Endodermal cell (in vitro differentiated cells): Measurements from ENCODE around the gene C3orf18. TPM values are rescaled to one million over a fixed set of nuclear protein-coding genes. Genes with fewer than 3 reads are reported as not detected.

ENCODE experiments used
- DNase-seq: peaks from one replicate; pipeline ENCODE4 v3.0.0-alpha.2; 2017
- H3K27ac ChIP-seq: 2 replicates; pipeline ENCODE4 v1.5.1; 2013; ENCODE audit warnings: mild to moderate bottlenecking, low read depth, low read length, moderate library complexity
- H3K27me3 ChIP-seq: 2 replicates; pipeline ENCODE4 v1.6.1; 2013; ENCODE audit warnings: mild to moderate bottlenecking, low read length, moderate library complexity; ENCODE audit not compliant: insufficient read depth, control insufficient read depth, poor library complexity, severe bottlenecking
- H3K36me3 ChIP-seq: 2 replicates; pipeline ENCODE4 v1.7.0; 2013; ENCODE audit warnings: mild to moderate bottlenecking, low read length, moderate library complexity; ENCODE audit not compliant: control insufficient read depth, insufficient read depth
- H3K4me1 ChIP-seq: one replicate; pipeline ENCODE4 v1.7.0; 2013; ENCODE audit warnings: low read length; ENCODE audit not compliant: control insufficient read depth, insufficient read depth
- H3K4me3 ChIP-seq: 2 replicates; pipeline ENCODE4 v1.5.1; 2013; ENCODE audit warnings: mild to moderate bottlenecking, low read length, moderate library complexity
- H3K9ac ChIP-seq: 2 replicates; pipeline ENCODE4 v1.6.1; 2013; ENCODE audit warnings: mild to moderate bottlenecking, low read length, moderate library complexity; ENCODE audit not compliant: poor library complexity, severe bottlenecking; ENCODE audit errors: extremely low read depth
- H3K9me3 ChIP-seq: 2 replicates; pipeline ENCODE4 v1.6.1; 2013; ENCODE audit warnings: mild to moderate bottlenecking, low read length, moderate library complexity; ENCODE audit not compliant: control insufficient read depth
- H3K27ac Mint-ChIP-seq: 2 replicates; pipeline ENCODE4 v1.8.0; 2020; ENCODE audit warnings: mixed read lengths
- H3K27me3 Mint-ChIP-seq: 2 replicates; pipeline ENCODE4 v1.8.0; 2021; ENCODE audit warnings: mild to moderate bottlenecking, mixed read lengths; ENCODE audit not compliant: insufficient read depth
- H3K36me3 Mint-ChIP-seq: 2 replicates; pipeline ENCODE4 v1.8.0; 2020; ENCODE audit warnings: low read depth, mixed read lengths
- H3K4me1 Mint-ChIP-seq: 2 replicates; pipeline ENCODE4 v1.8.0; 2020; ENCODE audit warnings: mixed read lengths
- H3K4me3 Mint-ChIP-seq: 2 replicates; pipeline ENCODE4 v1.8.0; 2020; ENCODE audit warnings: mild to moderate bottlenecking, moderate library complexity, mixed read lengths
- H3K9me3 Mint-ChIP-seq: 2 replicates; pipeline ENCODE4 v1.8.0; 2020; ENCODE audit warnings: mild to moderate bottlenecking, mixed read lengths
- WGBS, 2 experiments: methylation state at CpG; one replicate each; pipeline versions ENCODE4 v1.1.5 to v1.1.7; 2013; ENCODE audit warnings: missing lambda C conversion rate in 2 of 2, mixed read lengths in 1 of 2; ENCODE audit not compliant: insufficient coverage in 1 of 2, insufficient read length in 1 of 2; 5-methylcytosine and 5-hydroxymethylcytosine counted together
- total RNA-seq, 2 donors: library from RNA; stranded (reverse); fragmentation: NEBNext Ultra II Directional in 1 of 2; extraction: Animal tissue kit (Norgen Biotek cat#: 25700) in 1 of 2; gene quantifications; 2 replicates in 1 of 2; 3 replicates in 1 of 2; pipeline ENCODE4 v1.2.1, GENCODE V29; 2021
- TF ChIP-seq, protein P1 (sequence below): fragments of 200-600 bp; sonication (generic); conservative IDR thresholded peaks from 2 replicates; pipeline ENCODE4 v1.5.0; 2021; ENCODE audit warnings: antibody characterized with exemption, mild to moderate bottlenecking

The C3orf18 gene
- total RNA-seq, 2 donors from 2014 or later, result 14.4 to 16.9 TPM

GRCh38 chr3:50523279-50523811 is 44.2 kb downstream of the C3orf18 start:
- H3K4me3 ChIP-seq, result no peak overlapping the region
- H3K27me3 Mint-ChIP-seq, result peaks cover 1% of the 10 kb centered on the region
- no peaks in the 10 kb centered on the region for H3K9me3 ChIP-seq
- 79 to 81% methylated on average over 2 to 9 of the region's 9 CpGs for WGBS, 2 experiments
- H3K27ac ChIP-seq, result no peak overlapping the region
- H3K27ac Mint-ChIP-seq, result no peak overlapping the region
- no peak overlapping the region for H3K4me3 Mint-ChIP-seq
- H3K27me3 ChIP-seq, result no peaks in the 10 kb centered on the region
- H3K9me3 Mint-ChIP-seq, result no peaks in the 10 kb centered on the region
- peaks cover 35% of the 10 kb centered on the region for H3K4me1 Mint-ChIP-seq
- TF ChIP-seq, protein P1, sequence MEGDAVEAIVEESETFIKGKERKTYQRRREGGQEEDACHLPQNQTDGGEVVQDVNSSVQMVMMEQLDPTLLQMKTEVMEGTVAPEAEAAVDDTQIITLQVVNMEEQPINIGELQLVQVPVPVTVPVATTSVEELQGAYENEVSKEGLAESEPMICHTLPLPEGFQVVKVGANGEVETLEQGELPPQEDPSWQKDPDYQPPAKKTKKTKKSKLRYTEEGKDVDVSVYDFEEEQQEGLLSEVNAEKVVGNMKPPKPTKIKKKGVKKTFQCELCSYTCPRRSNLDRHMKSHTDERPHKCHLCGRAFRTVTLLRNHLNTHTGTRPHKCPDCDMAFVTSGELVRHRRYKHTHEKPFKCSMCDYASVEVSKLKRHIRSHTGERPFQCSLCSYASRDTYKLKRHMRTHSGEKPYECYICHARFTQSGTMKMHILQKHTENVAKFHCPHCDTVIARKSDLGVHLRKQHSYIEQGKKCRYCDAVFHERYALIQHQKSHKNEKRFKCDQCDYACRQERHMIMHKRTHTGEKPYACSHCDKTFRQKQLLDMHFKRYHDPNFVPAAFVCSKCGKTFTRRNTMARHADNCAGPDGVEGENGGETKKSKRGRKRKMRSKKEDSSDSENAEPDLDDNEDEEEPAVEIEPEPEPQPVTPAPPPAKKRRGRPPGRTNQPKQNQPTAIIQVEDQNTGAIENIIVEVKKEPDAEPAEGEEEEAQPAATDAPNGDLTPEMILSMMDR, result no peak
- no peaks in the 10 kb centered on the region for H3K36me3 Mint-ChIP-seq
- no peaks in the 10 kb centered on the region for H3K36me3 ChIP-seq
- peak; percentile 38 for DNase-seq
- no peak overlapping the region for H3K9ac ChIP-seq
- no peaks in the 10 kb centered on the region for H3K4me1 ChIP-seq

GRCh38 chr3:50521572-50521971 is 46.0 kb downstream of the C3orf18 start:
- no peak for DNase-seq
- 93 to 100% methylated on average over 3 to 5 of the region's 5 CpGs for WGBS, 2 experiments
- H3K4me1 ChIP-seq, result peaks cover 4% of the 10 kb centered on the region
- H3K4me1 Mint-ChIP-seq, result peaks cover 44% of the 10 kb centered on the region
- H3K9ac ChIP-seq, result no peak overlapping the region
- H3K27ac ChIP-seq, result no peak overlapping the region
- no peak overlapping the region for H3K27ac Mint-ChIP-seq
- H3K27me3 ChIP-seq, result no peaks in the 10 kb centered on the region
- TF ChIP-seq, protein P1, result no peak
- H3K4me3 Mint-ChIP-seq, result no peak overlapping the region
- peaks cover 1% of the 10 kb centered on the region for H3K27me3 Mint-ChIP-seq
- H3K9me3 Mint-ChIP-seq, result no peaks in the 10 kb centered on the region
- no peaks in the 10 kb centered on the region for H3K36me3 Mint-ChIP-seq
- H3K36me3 ChIP-seq, result no peaks in the 10 kb centered on the region
- H3K4me3 ChIP-seq, result no peak overlapping the region
- no peaks in the 10 kb centered on the region for H3K9me3 ChIP-seq

DNA sequence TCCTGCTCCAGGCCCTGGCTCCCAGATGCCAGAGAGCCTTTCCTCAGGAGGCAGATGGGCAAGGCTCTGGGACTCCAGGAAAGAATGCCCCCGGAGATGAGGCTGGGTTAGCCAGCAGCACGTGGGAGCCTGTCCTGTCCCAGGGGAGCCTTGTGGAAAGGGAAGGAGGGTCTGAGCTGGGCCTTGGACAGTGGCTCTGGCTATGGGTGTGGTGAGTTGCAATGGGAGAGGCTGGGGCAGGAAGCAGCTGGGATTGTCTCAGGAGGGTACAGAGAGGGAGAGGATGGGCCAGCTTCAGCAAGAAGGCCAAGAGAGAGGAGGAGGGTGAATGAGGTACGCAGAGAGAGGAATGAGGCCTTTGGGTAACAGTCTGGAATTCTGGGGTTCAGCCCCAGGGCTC is 46.7 kb downstream of the C3orf18 start:
- no peak overlapping the region for H3K27ac ChIP-seq
- H3K4me3 Mint-ChIP-seq, result no peak overlapping the region
- peaks cover 1% of the 10 kb centered on the region for H3K27me3 Mint-ChIP-seq
- H3K36me3 Mint-ChIP-seq, result no peaks in the 10 kb centered on the region
- TF ChIP-seq, protein P1, result no peak
- H3K4me1 ChIP-seq, result peaks cover 11% of the 10 kb centered on the region
- peaks cover 50% of the 10 kb centered on the region for H3K4me1 Mint-ChIP-seq
- H3K27me3 ChIP-seq, result no peaks in the 10 kb centered on the region
- H3K9me3 ChIP-seq, result no peaks in the 10 kb centered on the region
- H3K27ac Mint-ChIP-seq, result peak overlapping the region; percentile 36
- DNase-seq, result no peak
- 33 to 62% methylated on average over 1 to 3 of the region's 3 CpGs for WGBS, 2 experiments
- no peak overlapping the region for H3K9ac ChIP-seq
- no peaks in the 10 kb centered on the region for H3K36me3 ChIP-seq
- H3K9me3 Mint-ChIP-seq, result no peaks in the 10 kb centered on the region
- H3K4me3 ChIP-seq, result no peak overlapping the region
